HL-60/S4 (cell line): ENCODE results near the gene FDPS.

Experiments
- in situ Hi-C: fragments of 300-500 bp; cut with MboI; formaldehyde crosslinking; loops from 2 replicates; pipeline ENCODE4 v1.14.3; 2022; ENCODE audit warnings: low sequenced_read_pairs

The FDPS gene

GRCh38 chr1:155308493-155309422 is at the start of gene FDPS:
FDPS (plus strand) TSS chr1:155308866; CDS start chr1:155309790, 924 bp downstream.
- in situ Hi-C loops: no loop called here

- in situ Hi-C loops: no loop called here
Observed at GRCh38 chr1:155260276-155260675, 48.4 kb upstream of the FDPS start.

GRCh38 chr1:155261493-155261851 is 47.2 kb upstream of the FDPS start:
- in situ Hi-C loops: no loop called here

- in situ Hi-C loops: no loop called here
Observed at GRCh38 chr1:155261852-155262673, 46.6 kb upstream of the FDPS start, which contains the start of gene SCAMP3. SCAMP3 (minus strand) TSS chr1:155262360; CDS start chr1:155262151, 209 bp downstream.

- in situ Hi-C loops: no loop called here
Observed at GRCh38 chr1:155263067-155263466, 45.6 kb upstream of the FDPS start.

GRCh38 chr1:155266553-155266952 is 42.1 kb upstream of the FDPS start:
- in situ Hi-C loops: no loop called here

- in situ Hi-C loops: no loop called here
Observed at GRCh38 chr1:155267373-155267772, 41.3 kb upstream of the FDPS start.

DNA sequence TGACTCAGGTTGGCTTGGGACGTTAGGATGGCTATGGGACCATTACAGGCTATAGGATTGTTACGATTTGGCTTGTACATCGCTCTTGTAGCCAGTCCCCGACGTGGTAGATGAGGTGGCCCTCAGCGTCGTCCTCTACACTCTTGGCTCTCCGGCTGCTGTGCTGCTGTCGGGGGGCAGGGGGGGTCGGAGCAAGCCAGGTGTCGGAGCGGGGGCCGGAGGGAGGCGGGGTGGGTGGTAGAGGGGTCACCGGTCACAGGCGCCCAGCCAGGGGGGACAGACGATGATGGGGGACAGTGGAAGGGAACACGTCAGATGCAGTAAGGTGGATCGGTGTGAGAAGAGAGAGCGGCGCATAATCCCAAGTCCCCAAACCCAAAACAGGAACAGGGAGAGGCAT is 40.0 kb upstream of the FDPS start:
- in situ Hi-C loops: no loop called here

DNA sequence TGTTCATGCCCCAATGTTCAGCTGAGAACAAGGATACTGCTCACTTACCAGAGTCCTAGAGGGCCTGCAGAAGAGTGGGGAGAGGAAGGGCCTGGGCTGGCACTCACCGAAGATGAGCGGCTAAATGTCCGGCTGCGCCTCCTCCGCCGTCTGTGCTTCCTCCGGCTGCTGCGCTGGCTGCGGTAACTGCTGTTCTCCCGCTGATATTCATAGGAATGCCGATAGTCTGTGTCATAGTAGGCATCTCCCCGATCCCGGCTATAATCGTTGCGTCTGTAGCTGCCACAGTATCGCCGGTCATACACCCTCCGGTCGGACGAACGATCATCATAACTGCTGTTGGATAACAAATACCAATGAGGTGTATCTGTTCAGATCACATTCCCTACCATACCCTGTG is 39.3 kb upstream of the FDPS start:
- in situ Hi-C loops: no loop called here

DNA sequence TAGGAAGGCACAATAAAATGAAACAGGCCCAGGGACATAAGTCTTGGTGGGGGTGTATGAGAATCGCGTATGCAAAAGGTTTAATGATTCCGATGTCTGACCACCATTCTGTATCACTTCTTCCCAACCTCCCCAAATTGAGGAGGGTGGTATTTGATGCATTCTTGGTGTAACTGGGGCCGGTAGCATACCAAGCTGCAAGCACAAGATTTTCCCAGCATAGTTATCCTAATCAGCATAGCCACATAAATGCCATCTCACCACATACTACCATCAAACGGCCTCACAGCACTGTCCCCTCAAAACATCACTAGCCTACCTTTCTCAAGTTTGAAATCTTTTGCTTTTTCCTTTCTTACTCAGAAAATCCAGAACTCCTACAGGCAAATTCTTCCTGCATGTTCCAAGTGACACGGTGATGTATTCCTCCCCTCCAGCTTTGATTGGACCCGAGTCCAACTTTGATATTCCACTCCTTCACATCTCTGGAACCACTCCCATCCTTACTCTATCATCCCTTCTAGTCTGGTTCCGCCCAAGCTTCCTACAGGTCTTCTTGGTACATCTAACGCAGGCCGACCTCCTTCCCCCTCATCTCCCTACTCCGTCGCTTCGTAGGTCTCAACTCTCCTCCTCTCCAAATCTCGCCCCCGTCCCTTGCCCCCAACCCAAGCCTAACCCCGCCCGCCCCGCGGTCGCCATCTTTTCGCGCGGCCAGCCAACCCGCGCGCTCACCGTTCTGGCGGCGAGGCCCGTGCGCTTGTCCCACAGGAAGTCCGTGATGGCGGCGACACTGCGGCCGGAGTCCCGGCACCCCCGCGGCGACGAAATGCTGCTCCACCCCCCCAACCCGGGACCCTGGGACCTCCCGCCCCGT is 36.0 kb upstream of the FDPS start:
- in situ Hi-C loops: no loop called here

GRCh38 chr1:155273343-155274245 is 35.1 kb upstream of the FDPS start, which contains the start of gene CLK2:
CLK2 (minus strand) TSS chr1:155273504; CDS start chr1:155270977, 2,527 bp downstream.
- in situ Hi-C loops: no loop called here

DNA sequence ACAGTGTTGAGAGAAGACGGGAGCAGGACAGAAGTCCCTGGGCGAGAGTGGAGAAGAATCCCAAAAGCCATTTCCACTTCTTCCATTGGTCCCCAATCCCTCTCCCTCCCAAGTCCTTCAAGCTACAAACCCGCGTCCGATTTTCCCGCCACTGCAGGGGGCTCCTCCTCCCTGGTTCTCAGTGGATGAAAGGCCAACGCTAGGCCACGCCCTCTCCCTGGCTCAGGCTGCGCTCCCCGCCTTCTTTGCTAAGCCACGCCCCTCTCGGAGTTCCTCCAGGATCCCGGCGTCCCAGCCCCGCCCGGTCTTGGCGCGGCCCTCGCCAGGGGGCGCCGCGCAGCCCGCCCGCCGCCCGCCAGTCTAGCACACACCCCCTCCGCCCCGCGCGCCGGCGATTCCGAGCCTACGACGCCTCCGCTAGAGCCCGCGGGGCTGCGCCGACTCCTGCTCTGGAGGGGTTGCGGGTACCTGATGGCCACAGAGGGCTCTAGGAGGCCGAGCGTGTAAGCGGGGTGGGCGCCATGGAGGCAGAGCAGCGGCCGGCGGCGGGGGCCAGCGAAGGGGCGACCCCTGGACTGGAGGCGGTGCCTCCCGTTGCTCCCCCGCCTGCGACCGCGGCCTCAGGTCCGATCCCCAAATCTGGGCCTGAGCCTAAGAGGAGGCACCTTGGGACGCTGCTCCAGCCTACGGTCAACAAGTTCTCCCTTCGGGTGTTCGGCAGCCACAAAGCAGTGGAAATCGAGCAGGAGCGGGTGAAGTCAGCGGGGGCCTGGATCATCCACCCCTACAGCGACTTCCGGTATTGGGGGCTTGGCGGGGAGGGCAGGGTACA is 31.4 kb upstream of the FDPS start, which contains the start of gene HCN3:
Gene HCN3, plus strand, starts transcription at position 394 of the 832 bp plus-strand sequence. Its CDS starts 128 bp downstream, at position 522.
- in situ Hi-C loops: no loop called here

GRCh38 chr1:155277902-155278688 is 30.6 kb upstream of the FDPS start:
- in situ Hi-C loops: no loop called here

DNA sequence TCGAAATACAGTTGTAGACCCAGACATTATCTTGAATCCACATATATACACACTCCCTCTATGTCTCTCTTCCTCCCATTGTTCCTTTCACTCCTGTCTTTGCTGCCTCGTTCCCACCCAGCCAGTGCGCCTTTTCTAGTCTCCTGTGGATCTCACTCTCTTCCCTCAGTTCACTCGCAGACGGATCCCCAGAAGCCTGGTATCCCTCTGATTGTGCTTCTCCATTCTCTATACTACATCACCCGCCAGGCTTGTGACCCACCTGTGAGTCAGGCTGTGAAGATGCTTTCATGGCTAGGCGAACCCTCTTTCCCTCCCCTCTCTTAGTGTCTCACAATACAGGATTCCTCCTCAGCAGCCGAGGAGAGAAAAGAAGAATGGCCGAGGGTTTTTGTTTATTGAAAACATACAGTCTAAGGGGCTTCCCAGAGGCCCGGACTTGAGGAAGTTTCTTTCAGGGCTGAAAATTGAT is 29.9 kb upstream of the FDPS start:
- in situ Hi-C loops: no loop called here

DNA sequence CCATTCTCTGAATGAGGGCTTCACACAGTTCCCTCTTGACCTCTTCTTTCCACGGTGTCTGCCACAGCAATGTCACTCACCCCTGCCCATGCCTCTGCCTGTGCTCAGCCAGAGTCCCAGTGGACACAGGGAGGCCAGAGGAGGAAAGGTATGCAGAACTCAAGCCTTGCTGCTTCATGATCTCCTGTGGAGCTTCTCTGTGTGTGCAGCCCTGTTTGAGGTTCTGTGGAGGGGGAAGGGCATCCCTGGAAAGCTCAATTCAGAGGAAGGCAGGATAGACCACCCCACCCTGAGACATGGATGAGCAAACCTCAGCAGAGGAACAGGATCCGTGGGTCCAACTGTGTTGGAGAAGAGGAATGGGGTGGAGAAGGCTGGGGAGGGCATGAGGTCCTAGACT is 29.4 kb upstream of the FDPS start:
- in situ Hi-C loops: no loop called here

DNA sequence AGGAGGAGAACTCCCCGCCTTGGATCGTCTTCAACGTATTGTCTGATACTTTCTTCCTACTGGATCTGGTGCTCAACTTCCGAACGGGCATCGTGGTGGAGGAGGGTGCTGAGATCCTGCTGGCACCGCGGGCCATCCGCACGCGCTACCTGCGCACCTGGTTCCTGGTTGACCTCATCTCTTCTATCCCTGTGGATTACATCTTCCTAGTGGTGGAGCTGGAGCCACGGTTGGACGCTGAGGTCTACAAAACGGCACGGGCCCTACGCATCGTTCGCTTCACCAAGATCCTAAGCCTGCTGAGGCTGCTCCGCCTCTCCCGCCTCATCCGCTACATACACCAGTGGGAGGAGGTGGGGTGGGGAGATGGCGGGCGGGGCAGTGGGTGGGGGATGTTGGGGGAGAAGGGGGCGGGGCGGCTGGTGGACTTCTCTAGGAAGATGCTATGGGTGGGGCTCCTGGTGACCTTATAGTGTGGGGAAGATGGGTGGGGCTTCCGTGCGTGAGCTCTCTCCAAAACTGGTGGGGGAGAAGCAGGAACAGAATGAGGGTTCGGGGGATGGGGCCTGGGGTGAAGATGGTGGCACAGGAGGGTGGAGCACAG is 26.1 kb upstream of the FDPS start:
- in situ Hi-C loops: no loop called here

- in situ Hi-C loops: no loop called here
Observed at GRCh38 chr1:155284476-155284875, 24.2 kb upstream of the FDPS start.
